Parathyroid adenoma (tissue), 2 donors: ENCODE measurements around the gene PIP4K2A.

Source experiments
- H2AFZ ChIP-seq: fragments of 300-600 bp; sonication (generic); one replicate; pipeline ENCODE4 v1.7.0; 2017; ENCODE audit warnings: antibody characterized with exemption, mild to moderate bottlenecking
- H3K27ac ChIP-seq: fragments of 300-600 bp; sonication (generic); one replicate; pipeline ENCODE4 v1.7.0; 2017
- H3K27me3 ChIP-seq: fragments of 300-600 bp; sonication (generic); one replicate; pipeline ENCODE4 v1.7.0; 2017; ENCODE audit warnings: low read length; ENCODE audit not compliant: control insufficient read depth, insufficient read depth
- H3K36me3 ChIP-seq: fragments of 300-600 bp; sonication (generic); one replicate; pipeline ENCODE4 v1.7.0; 2017; ENCODE audit warnings: low read length; ENCODE audit not compliant: control insufficient read depth, insufficient read depth
- H3K4me1 ChIP-seq: fragments of 300-600 bp; sonication (generic); one replicate; pipeline ENCODE4 v1.7.0; 2017; ENCODE audit warnings: control low read depth
- H3K4me2 ChIP-seq: fragments of 300-600 bp; sonication (generic); one replicate; pipeline ENCODE4 v1.7.0; 2017; ENCODE audit warnings: low read length
- H3K4me3 ChIP-seq: fragments of 300-600 bp; sonication (generic); one replicate; pipeline ENCODE4 v1.7.0; 2017; ENCODE audit warnings: low read depth, low read length
- H3K79me2 ChIP-seq: fragments of 300-600 bp; sonication (generic); one replicate; pipeline ENCODE4 v1.7.0; 2017; ENCODE audit warnings: control low read depth
- H3K9ac ChIP-seq: fragments of 300-600 bp; sonication (generic); one replicate; pipeline ENCODE4 v1.7.0; 2017; ENCODE audit warnings: mild to moderate bottlenecking
- H3K9me3 ChIP-seq: fragments of 300-600 bp; sonication (generic); one replicate; pipeline ENCODE4 v1.7.0; 2017; ENCODE audit warnings: low read length; ENCODE audit not compliant: control insufficient read depth
- TF ChIP-seq, protein P1 (sequence below): fragments of 300-600 bp; sonication (generic); IDR thresholded peaks from one replicate; pipeline ENCODE4 v1.7.0; 2017; ENCODE audit warnings: antibody characterized with exemption, mild to moderate bottlenecking
- donor health status: primary hyperparathyroidism.

Gene PIP4K2A

DNA sequence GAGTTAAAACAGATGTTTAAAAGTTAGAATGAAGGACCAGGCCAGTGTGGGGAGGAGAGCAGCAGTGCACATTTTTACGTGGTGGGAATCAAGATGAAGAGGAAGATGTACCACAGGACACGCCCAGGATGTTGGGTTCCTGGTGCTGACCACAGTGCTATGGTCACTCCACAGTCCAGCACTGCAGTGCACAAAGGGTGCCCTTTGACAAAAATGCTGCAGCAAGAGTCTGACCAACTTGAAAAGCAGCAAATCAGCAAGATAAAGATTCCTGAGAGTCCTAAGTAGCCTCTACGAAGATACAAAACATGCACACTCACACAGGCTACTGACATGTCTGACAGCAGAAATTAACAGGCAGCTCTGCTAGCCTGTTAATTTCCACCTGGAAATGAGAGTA lies 107.1 kb downstream of the PIP4K2A start:
- no peaks in the 10 kb centered on the region for H3K4me1 ChIP-seq

DNA sequence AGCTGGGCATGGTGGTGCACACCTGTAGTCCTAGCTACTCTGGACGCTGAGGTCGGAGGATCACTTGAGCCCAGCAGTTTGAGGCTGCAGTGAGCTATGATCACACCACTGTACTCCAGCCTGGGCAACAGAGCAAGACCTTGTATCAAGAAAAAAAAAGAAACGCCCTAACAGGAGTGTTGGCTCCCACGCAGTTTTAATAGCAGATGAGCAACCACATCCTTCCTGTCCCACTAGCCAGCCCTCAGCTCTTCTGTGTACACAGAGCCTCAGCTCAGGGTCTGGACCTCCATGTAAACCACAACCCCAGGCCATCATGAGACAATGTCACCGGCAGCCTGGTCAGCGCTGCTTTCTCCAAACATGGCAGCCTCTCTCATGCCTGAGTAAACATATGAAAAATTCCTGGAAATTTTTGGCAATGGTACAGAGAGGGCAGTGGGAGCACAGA lies 108.2 kb downstream of the PIP4K2A start:
- no peak overlapping the region for H3K9ac ChIP-seq
- H3K36me3 ChIP-seq = no peaks in the 10 kb centered on the region
- no peak overlapping the region for H3K4me2 ChIP-seq
- TF ChIP-seq, protein P1, sequence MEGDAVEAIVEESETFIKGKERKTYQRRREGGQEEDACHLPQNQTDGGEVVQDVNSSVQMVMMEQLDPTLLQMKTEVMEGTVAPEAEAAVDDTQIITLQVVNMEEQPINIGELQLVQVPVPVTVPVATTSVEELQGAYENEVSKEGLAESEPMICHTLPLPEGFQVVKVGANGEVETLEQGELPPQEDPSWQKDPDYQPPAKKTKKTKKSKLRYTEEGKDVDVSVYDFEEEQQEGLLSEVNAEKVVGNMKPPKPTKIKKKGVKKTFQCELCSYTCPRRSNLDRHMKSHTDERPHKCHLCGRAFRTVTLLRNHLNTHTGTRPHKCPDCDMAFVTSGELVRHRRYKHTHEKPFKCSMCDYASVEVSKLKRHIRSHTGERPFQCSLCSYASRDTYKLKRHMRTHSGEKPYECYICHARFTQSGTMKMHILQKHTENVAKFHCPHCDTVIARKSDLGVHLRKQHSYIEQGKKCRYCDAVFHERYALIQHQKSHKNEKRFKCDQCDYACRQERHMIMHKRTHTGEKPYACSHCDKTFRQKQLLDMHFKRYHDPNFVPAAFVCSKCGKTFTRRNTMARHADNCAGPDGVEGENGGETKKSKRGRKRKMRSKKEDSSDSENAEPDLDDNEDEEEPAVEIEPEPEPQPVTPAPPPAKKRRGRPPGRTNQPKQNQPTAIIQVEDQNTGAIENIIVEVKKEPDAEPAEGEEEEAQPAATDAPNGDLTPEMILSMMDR = no peak
- H3K9me3 ChIP-seq = no peaks in the 10 kb centered on the region
- no peaks in the 10 kb centered on the region for H3K79me2 ChIP-seq
- H3K27ac ChIP-seq = no peak overlapping the region
- H3K4me1 ChIP-seq = no peaks in the 10 kb centered on the region
- no peaks in the 10 kb centered on the region for H3K27me3 ChIP-seq
- no peak overlapping the region for H3K4me3 ChIP-seq
- no peak overlapping the region for H2AFZ ChIP-seq

More for the DNA sequence above, 107.1 kb downstream of the PIP4K2A start:
- TF ChIP-seq, protein P1 = no peak
- Histone ChIP-seq H2AFZ (no peak overlapping the region), H3K36me3 (no peaks in the 10 kb centered on the region), H3K79me2 (no peaks in the 10 kb centered on the region), H3K9ac (no peak overlapping the region), H3K9me3 (no peaks in the 10 kb centered on the region), H3K4me3 (no peak overlapping the region), H3K4me2 (no peak overlapping the region), H3K27me3 (no peaks in the 10 kb centered on the region), H3K27ac (no peak overlapping the region)

DNA sequence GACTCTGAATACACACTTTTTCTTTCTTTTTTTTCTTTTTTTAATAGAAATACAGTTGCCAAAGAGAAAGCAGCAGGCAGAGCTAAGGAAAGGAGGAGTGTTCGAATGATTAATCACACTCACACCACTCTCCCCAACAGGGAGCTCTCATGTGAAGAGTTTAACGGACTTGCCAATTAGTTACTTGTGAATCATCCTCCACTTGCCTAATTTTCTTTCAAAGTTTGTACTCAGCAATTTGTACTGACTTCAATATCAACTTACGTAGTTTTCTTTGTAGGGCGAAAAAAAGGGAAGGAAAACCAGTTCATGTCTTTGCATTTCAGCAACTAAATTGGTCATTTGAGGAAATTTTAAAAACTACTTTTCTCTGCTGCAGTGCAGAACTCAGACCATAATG lies 109.2 kb downstream of the PIP4K2A start:
- no peak overlapping the region for H3K9ac ChIP-seq
- H3K4me1 ChIP-seq = no peaks in the 10 kb centered on the region
- H3K4me3 ChIP-seq = no peak overlapping the region
- no peaks in the 10 kb centered on the region for H3K27me3 ChIP-seq
- TF ChIP-seq, protein P1 = no peak
- no peak overlapping the region for H2AFZ ChIP-seq
- no peak overlapping the region for H3K4me2 ChIP-seq
- H3K79me2 ChIP-seq = no peaks in the 10 kb centered on the region
- no peaks in the 10 kb centered on the region for H3K9me3 ChIP-seq
- no peak overlapping the region for H3K27ac ChIP-seq
- H3K36me3 ChIP-seq = no peaks in the 10 kb centered on the region

DNA sequence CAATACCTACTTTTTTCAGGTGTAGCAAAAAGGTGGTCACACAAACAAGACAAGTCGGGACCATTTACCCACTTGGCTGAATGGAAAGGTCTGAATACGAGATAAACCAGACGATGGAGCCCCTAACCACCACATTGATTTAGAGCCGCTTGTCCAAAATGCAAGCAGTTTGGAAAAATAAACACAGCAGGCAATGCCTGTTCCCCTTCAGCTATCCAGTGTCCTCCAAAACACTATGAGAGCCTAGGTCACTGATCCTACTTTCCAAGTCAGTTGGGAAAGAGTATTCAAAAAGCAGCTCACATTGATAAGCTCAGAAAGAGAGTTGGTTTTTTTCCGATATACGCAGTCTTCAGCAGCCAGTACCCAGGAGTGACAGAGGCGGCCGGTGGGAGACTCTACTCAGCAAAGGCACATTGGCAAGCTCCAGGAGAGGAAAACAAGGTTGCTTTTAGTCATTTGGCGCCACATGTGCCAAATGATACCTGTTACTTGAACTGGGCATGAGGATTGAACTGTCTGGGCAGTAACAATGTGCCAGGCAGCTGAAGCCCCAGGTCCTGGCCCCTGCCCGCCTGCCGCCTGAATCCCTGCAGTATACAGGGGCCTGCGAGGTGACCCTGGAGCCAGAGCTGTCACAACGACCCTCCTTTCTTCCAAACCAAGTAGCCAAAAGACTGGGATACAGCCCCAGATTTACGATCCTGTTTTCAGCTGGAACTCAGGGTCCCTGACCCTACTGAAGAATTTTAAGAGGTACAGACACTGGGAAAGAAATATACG lies 109.8 kb downstream of the PIP4K2A start:
- Histone ChIP-seq H3K27ac (no peak overlapping the region), H3K9ac (no peak overlapping the region), H3K4me1 (no peaks in the 10 kb centered on the region)

More for the DNA sequence above, 109.8 kb downstream of the PIP4K2A start:
- H3K4me2 ChIP-seq = no peak overlapping the region
- TF ChIP-seq, protein P1 = no peak
- no peak overlapping the region for H3K4me3 ChIP-seq
- H2AFZ ChIP-seq = no peak overlapping the region
- H3K79me2 ChIP-seq = no peaks in the 10 kb centered on the region
- no peaks in the 10 kb centered on the region for H3K36me3 ChIP-seq
- H3K27me3 ChIP-seq = no peaks in the 10 kb centered on the region
- no peaks in the 10 kb centered on the region for H3K9me3 ChIP-seq
